HG02571 (cell line): Measurements from ENCODE around the gene MRPL49.

ENCODE experiments used
- ATAC-seq: cut with Tn5 transposase; IDR thresholded peaks from one replicate; pipeline ENCODE4 v1.9.1; 2021; ENCODE audit warnings: mild to moderate bottlenecking, moderate library complexity; ENCODE audit not compliant: unreplicated experiment

Gene MRPL49

DNA sequence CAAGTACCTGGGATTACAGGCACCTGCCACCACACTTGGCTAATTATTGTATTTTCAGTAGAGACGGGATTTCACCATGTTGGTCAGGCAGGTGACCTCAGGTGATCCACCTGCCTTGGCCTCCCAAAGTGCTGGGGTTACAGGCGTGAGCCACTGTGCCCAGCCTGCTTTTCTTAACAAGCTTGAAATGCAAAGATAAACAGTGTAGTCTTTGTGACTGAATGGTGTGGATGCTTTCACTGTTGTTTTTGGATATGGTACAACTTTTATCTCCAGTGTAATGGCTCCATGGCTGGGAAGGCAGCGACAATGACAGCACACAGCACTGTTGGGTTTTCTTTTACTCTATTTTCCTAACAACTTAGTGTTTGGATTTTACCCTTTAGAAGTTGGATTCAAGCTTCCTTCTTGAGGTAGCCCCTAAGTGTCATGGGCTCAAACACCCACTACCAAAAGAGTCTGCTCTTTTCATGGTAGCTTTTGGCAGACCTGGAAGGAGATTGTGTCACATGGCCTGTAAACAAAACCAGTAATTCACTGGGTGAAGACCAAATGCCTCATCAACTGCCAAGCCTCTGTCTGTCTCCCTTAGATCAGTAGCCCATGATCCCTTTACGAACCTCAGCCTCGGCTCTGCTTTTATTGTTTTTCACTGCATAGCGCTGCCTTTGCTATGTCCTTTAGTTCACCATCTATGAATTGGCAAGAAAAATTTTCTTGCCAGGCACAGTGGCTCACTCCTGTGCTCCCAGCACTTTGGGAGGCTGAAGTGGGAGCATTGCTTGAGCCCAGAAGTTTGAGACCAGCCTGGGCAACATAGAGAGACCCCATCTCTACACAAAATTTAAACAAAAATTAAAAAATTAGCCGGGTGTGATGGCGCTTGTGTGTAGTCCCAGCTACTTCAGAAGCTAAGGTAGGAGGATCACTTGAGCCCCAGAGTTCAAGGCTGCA is 19.7 kb upstream of the MRPL49 start:
- ATAC-seq, result no peak

DNA sequence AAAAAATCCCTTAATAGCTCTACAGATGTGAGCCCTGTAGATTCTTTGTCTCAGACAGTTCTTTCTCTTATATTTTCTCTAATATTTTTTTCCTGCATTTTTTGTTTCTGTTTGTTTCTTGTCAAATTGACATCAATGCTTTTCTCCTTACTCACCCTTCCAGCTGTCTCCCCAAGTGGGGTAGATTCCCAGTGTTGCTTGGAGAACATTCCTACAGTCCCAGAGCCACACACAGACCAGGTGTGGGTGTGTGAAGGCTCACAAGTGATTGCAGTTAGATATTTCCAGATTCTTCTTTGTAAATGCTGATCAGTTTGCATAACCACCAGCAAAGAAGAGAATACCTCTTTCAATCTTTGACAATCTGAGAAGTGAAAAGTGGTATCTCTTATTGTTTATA is 18.6 kb upstream of the MRPL49 start:
- ATAC-seq, result no peak

DNA sequence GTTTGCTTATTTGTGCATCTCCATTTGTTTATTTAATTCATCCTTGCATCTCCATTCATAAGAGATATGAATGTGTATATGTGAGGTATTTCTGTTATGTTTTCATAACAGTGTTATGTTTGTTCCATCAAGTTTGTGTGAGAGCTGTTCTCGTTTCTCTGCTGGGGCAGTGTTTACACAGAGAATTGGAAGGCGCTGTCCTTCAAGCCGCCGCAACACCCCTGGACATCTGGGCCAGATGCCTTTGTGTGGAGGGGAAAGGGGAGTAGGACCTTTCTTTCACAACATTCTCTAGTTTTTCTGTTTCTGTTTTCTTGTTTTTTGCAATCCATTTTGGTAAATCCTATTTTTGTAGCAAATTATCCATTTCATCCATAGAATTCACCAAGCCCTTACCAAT is 17.5 kb upstream of the MRPL49 start:
- ATAC-seq, result no peak

DNA sequence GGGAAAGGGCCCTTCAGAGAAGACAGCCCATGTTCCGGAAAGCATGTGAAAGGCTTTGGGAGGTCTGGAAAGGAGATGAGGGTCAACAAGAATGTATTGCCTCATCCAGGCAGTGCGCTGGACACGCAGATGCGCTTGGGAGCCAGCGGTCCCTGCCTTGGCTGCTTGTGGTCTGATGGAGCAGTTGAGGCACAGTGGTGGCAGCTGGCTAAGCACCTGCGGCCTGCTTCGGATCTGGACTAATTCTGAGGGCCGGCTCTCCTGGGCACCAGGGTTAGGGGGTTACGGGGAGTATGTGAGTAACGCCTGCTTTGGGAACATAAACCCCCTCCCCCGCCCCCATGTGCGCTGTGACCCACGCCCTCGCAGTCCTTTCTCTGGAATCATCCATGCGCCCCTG is 15.0 kb upstream of the MRPL49 start:
- no peak for ATAC-seq

DNA sequence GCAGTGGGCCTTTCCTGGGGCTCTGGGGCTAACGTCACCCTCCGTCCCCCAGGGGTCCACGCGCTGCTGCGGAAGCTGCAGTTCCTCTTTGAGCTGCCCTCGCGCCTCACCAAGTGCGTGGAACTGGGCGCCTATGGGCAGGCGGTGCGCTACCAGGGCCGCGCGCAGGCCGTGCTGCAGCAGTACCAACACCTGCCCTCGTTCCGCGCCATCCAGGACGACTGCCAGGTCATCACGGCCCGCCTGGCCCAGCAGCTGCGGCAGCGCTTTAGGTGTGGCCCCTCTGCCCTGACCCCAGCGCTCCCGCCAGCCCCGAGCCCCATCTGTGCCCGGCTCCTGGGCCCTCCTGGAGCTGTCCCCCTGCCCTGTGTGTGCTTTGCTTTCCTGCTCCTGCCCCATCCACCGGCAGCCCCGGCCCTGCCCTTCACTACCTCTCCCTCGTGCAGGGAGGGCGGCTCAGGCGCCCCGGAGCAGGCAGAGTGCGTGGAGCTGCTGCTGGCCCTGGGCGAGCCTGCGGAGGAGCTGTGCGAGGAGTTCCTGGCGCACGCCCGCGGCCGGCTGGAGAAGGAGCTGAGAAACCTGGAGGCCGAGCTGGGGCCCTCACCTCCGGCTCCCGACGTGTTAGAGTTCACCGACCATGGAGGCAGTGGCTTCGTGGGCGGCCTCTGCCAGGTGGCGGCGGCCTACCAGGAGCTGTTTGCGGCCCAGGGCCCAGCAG is 14.2 kb upstream of the MRPL49 start:
- no peak for ATAC-seq

- no peak for ATAC-seq
Observed at GRCh38 chr11:65108469-65109123, 13.5 kb upstream of the MRPL49 start.

- no peak for ATAC-seq
Observed at GRCh38 chr11:65109231-65110198, 12.6 kb upstream of the MRPL49 start.

GRCh38 chr11:65110354-65110861 is 11.7 kb upstream of the MRPL49 start:
- no peak for ATAC-seq

DNA sequence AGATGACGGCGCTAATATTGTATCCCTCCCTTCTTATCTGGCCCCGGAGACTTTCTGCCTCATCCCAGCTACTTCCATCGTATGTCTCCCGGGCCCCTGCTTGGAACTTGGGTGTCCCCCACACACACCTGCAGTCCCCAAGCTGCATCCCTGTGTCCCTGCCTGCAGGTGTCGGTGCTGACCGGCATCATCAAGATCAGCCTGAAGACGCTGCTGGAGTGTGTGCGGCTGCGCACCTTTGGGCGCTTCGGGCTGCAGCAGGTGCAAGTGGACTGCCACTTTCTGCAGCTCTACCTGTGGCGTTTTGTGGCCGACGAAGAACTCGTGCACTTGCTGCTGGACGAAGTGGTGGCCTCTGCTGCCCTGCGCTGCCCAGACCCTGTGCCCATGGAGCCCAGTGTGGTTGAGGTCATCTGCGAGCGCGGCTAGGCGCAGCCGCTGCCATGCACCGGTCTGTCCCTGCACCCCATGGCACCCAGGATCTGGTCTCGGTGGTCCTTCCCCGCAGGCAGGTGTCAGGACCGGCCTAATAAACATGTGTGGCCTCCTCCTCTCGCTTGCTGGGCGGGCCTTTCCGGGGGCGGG is 10.9 kb upstream of the MRPL49 start:
- no peak for ATAC-seq

DNA sequence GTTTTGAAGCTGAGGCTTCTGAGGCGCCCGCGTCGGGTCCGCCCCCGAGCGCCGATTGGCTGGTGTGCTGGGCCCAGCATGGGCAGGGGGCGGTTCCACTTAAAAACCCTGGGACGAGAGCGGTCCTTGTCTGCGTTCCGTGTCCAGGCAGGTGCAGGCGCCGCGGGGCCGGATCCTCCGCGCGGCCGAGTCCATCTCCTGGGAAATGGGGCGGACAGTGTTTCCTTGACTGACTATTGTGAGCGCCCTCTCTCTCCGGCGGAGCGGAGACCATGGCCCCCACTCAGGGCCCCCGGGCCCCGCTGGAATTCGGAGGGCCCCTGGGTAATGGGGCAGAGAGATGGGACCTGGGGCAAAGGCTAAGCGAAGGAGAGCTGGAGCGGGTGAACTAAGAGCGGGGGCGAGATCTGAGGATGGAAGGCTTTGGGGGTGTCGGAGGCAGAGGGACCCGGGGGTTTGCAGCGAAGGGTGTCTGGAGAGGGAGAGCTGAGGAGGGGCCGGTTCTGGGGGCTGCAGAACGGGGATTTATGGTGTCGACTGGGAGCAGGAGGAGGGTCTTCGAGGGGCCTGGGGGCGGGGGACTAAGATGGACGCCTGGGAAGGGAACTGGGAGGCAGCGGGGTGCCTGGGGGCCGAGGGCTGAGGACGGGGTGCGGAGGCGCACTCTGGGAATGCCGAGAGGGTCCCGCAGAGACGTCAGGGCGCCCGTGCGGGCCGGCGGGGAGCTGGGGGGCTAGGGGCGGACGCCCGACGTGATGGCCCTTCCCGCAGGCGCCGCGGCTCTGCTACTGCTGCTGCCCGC is 10.2 kb upstream of the MRPL49 start, which contains the start of gene TM7SF2:
Gene TM7SF2, plus strand, starts transcription at position 129 of the 802 bp plus-strand sequence. Its CDS starts 144 bp downstream, at position 273.
- ATAC-seq, result peak; percentile 53

- peak; percentile 32 for ATAC-seq
Observed at GRCh38 chr11:65112546-65113360, 9.4 kb upstream of the MRPL49 start.

DNA sequence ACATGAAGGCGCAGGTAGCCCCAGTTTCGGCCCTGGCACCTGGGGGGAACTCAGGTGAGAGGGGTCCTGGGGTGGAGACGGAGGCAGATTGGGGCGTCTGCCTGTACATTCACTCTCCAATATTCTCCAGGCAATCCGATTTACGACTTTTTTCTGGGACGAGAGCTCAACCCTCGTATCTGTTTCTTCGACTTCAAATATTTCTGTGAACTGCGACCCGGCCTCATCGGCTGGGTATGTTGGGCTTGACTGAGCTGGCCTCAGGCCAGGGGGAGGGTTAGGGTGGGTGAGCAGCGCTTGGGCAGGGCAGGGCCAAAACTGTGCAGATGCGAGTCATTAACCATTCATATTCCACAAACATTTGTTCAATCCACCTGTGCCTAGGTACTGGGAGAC is 8.8 kb upstream of the MRPL49 start:
- ATAC-seq, result no peak

DNA sequence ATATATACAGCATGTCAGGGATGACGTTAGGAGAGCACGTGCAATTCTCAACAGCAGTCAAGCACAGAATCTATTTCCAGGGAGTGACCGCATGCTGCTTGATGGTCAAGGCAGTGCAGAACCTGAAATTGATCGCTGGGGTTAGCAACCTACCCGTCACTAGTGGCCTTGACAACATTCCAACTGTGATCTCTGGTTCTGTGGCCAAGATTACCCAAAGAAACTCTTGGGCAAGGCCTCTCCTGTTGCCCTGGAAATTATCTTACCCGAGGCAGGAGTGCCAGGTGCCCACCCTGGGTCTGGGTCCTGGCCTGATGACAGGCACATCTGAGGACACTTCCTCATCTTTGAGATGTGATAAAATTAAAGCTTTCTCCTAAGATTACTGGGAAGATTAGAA is 8.3 kb upstream of the MRPL49 start:
- ATAC-seq, result no peak

DNA sequence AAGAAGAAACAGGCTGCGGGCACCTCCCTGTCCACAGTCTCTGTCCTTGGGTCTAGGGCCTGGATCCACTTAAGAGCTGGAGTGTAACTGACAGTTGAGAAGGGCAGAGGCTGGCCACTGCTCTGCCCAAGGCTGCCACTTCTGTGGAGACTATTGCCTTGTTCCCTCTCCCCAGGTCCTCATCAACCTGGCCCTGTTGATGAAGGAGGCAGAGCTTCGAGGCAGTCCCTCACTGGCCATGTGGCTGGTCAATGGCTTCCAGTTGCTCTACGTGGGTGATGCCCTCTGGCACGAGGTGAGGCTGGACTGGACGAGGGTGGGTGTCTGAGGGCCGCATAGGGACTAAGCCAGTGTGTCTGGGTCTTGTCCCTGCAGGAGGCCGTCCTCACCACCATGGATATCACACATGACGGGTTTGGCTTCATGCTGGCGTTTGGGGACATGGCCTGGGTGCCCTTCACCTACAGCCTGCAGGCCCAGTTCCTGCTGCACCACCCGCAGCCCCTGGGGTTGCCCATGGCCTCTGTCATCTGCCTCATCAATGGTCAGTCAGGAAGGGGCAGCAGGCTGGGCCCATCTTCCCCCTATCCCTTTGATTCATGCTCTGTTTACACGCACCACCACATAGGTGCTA is 7.5 kb upstream of the MRPL49 start:
- no peak for ATAC-seq

DNA sequence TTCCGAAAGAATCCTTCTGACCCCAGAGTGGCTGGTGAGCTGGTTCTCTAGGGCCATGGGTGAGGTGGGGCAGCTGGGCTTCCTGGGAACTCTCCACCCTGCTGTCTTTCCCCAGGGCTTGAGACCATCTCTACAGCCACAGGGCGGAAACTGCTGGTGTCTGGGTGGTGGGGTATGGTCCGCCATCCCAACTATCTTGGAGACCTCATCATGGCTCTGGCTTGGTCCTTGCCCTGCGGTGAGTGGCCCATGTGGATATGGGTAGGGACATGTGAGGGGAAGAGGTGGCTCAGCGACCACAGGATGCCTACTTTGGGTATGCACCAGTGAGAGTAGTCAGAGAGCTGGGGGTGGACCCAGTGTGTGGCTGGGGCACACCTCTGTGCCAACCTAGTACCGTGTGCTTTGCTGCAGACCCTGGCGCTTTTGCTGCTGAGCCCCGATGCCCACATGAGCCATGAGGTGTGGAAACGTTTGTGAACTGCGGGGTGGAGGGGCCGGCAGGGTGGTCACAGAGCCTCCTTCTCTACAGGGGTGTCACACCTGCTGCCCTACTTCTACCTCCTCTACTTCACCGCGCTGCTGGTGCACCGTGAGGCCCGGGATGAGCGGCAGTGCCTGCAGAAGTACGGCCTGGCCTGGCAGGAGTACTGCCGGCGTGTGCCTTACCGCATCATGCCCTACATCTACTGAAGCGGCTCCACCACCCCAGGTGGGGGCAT is 6.6 kb upstream of the MRPL49 start:
- ATAC-seq, result no peak

- no peak for ATAC-seq
Observed at GRCh38 chr11:65116370-65117205, 5.5 kb upstream of the MRPL49 start.
